Panc1 (cell line): ENCODE results near the gene MAPKBP1. TPM values are rescaled to one million over a fixed set of nuclear protein-coding genes. Genes with fewer than 3 reads are reported as not detected.

Experiments
- ATAC-seq: fragments of 200-7000 bp; cut with Tn5 transposase; 2 replicates; pipeline ENCODE4 v1.9.1; 2020; ENCODE audit warnings: mild to moderate bottlenecking, moderate library complexity
- BruUV-seq: library from RNA; stranded (reverse); fragments of 400-500 nt; replicated peaks from 2 replicates; lab custom pipeline; 2021; lab: Mats Ljungman, UMichigan
- CTCF ChIA-PET: fragments of 300-600 bp; sonication (Branson Sonifier 250); formaldehyde crosslinking; loops from one replicate; lab custom pipeline; 2022; ENCODE audit warnings: antibody characterized with exemption; lab: Charles Lee
- POLR2A ChIA-PET: fragments of 300-600 bp; sonication (Branson Sonifier 250); formaldehyde crosslinking; loops from one replicate; lab custom pipeline; 2022; ENCODE audit warnings: antibody characterized with exemption; lab: Charles Lee
- DNase-seq: peaks from one replicate; pipeline ENCODE4 v3.0.0-alpha.2; 2010; ENCODE audit warnings: low read depth, low spot score
- H3K27ac ChIP-seq: 2 replicates; pipeline ENCODE4 v1.5.1; 2011; ENCODE audit warnings: mild to moderate bottlenecking, low read length, inconsistent platforms
- H3K27me3 ChIP-seq: fragments of 200-500 bp; sonication (Bioruptor generic); 2 replicates; pipeline ENCODE4 v1.6.0; 2014; ENCODE audit warnings: low read length, inconsistent platforms; ENCODE audit not compliant: control insufficient read depth, insufficient read depth
- H3K36me3 ChIP-seq: fragments of 200-500 bp; sonication (Bioruptor generic); 2 replicates; pipeline ENCODE4 v1.5.1; 2014; ENCODE audit warnings: inconsistent platforms, mild to moderate bottlenecking, low read length, moderate library complexity; ENCODE audit not compliant: control insufficient read depth, insufficient read depth
- H3K4me1 ChIP-seq: 2 replicates; pipeline ENCODE4 v1.5.1; 2011; ENCODE audit warnings: inconsistent platforms, mild to moderate bottlenecking, low read length, moderate library complexity; ENCODE audit not compliant: control insufficient read depth, insufficient read depth
- H3K4me3 ChIP-seq, 2 experiments: 2 replicates each; pipeline ENCODE4 v1.5.1; 2011 to 2012; ENCODE audit warnings: low read depth in 2 of 2, low read length in 2 of 2, mild to moderate bottlenecking in 2 of 2, inconsistent platforms in 1 of 2, moderate library complexity in 1 of 2
- H3K9me3 ChIP-seq: fragments of 200-500 bp; sonication (Bioruptor generic); 2 replicates; pipeline ENCODE4 v1.5.1; 2014; ENCODE audit warnings: low read depth, mild to moderate bottlenecking, inconsistent platforms, low read length, moderate library complexity; ENCODE audit not compliant: control insufficient read depth, insufficient read depth
- POLR2AphosphoS5 ChIP-seq: IDR thresholded peaks from 2 replicates; pipeline ENCODE4 v1.6.1; 2012; ENCODE audit warnings: mild to moderate bottlenecking, low read depth, low read length, moderate library complexity
- SIN3A ChIP-seq: IDR thresholded peaks from 2 replicates; pipeline ENCODE4 v1.6.1; 2012; ENCODE audit warnings: low read depth, mild to moderate bottlenecking, low read length, moderate library complexity, borderline replicate concordance; ENCODE audit not compliant: insufficient read depth
- TCF7L2 ChIP-seq: IDR thresholded peaks from 2 replicates; pipeline ENCODE4 v1.6.1; 2011; ENCODE audit warnings: mild to moderate bottlenecking, low read depth, low read length, inconsistent platforms
- in situ Hi-C: cut with HindIII; loops from 2 replicates; pipeline ENCODE4 v1.10.0; 2016; ENCODE audit warnings: low sequenced_read_pairs, low pct_unique_long_range_greater_than_20kb
- intact Hi-C: fragments of 100-400 bp; cut with micrococcal nuclease; formaldehyde crosslinking; loops from one replicate; pipeline ENCODE4 v1.10.0; 2022; ENCODE audit not compliant: unreplicated experiment
- total RNA-seq: library from RNA; stranded (reverse); gene quantifications from one replicate; pipeline ENCODE4 v1.2.1, GENCODE V29; 2021; ENCODE audit not compliant: unreplicated experiment
- TF ChIP-seq, protein P1 (sequence below), 2 experiments: IDR thresholded peaks; 2 replicates each; pipeline ENCODE4 v1.6.1; 2011 to 2012; ENCODE audit warnings: low read depth in 2 of 2, control low read depth in 1 of 2, low read length in 1 of 2, mild to moderate bottlenecking in 1 of 2, moderate library complexity in 1 of 2; ENCODE audit not compliant: insufficient read depth in 1 of 2
- TF ChIP-seq, protein P2 (sequence below): fragments of 450-650 bp; IDR thresholded peaks from 2 replicates; pipeline ENCODE4 v1.5.1; 2017; ENCODE audit warnings: mild to moderate bottlenecking

MAPKBP1 gene
- total RNA-seq, 1 experiment from 2014 or later: 38.4 TPM

DNA sequence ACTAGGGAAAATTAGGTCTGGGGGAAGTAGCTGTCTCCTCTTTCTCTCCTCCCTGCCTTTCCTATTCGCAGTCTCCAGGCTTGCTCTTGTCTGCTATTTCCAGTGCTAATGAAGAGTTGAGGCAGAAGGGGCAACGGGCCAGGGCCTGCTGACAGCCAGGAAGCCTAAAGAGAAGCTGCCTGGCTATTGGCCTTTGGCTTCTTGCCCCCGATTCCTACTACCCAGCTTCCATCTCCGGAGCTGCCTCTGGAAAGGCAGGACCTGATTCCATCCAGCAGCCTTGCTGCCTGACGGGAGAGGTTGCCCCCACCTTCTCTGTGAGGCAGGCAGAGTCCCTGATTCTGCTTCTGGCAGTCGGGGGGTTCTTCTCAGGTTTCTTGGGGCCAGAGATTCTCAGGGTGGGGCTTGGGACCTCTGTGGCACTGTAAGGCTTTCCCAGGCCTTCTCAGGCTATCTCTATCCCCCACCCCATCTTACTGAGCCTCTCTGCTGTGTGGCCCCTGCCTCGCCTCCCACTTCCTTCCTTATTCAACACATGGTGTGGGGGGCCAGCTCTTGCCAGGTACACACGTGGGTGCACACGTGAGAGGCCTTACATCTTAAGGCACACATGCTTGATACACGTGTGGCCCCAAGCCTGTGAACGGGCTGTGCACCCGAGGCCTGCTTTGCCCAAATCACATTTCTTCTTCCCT is 35.4 kb downstream of the MAPKBP1 start:
- Histone ChIP-seq H3K4me1 (no peaks in the 10 kb centered on the region; the same call in 1 of the 2 replicates), H3K36me3 (no peaks in the 10 kb centered on the region), H3K4me3 (no peak overlapping the region), H3K27ac (no peak overlapping the region), H3K9me3 (no peaks in the 10 kb centered on the region), H3K27me3 (no peaks in the 10 kb centered on the region)
- CTCF ChIA-PET: interaction anchor here (0.6 to 1.1 kb wide), 5 partner anchors 18 to 304 kb away, joined by 3 to 7 read pairs (median 3); partner anchors contain the start of gene MAPKBP1
- TF ChIP-seq POLR2AphosphoS5 (no peak), TCF7L2 (no peak), SIN3A (no peak)
- TF ChIP-seq, protein P1, sequence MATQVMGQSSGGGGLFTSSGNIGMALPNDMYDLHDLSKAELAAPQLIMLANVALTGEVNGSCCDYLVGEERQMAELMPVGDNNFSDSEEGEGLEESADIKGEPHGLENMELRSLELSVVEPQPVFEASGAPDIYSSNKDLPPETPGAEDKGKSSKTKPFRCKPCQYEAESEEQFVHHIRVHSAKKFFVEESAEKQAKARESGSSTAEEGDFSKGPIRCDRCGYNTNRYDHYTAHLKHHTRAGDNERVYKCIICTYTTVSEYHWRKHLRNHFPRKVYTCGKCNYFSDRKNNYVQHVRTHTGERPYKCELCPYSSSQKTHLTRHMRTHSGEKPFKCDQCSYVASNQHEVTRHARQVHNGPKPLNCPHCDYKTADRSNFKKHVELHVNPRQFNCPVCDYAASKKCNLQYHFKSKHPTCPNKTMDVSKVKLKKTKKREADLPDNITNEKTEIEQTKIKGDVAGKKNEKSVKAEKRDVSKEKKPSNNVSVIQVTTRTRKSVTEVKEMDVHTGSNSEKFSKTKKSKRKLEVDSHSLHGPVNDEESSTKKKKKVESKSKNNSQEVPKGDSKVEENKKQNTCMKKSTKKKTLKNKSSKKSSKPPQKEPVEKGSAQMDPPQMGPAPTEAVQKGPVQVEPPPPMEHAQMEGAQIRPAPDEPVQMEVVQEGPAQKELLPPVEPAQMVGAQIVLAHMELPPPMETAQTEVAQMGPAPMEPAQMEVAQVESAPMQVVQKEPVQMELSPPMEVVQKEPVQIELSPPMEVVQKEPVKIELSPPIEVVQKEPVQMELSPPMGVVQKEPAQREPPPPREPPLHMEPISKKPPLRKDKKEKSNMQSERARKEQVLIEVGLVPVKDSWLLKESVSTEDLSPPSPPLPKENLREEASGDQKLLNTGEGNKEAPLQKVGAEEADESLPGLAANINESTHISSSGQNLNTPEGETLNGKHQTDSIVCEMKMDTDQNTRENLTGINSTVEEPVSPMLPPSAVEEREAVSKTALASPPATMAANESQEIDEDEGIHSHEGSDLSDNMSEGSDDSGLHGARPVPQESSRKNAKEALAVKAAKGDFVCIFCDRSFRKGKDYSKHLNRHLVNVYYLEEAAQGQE (IDR thresholded peaks at IDR 0.05; ENCODE audit: insufficient read depth in 1 of 2, low read depth in 2 of 2, low read length in 1 of 2): no peak
- TF ChIP-seq, protein P2, sequence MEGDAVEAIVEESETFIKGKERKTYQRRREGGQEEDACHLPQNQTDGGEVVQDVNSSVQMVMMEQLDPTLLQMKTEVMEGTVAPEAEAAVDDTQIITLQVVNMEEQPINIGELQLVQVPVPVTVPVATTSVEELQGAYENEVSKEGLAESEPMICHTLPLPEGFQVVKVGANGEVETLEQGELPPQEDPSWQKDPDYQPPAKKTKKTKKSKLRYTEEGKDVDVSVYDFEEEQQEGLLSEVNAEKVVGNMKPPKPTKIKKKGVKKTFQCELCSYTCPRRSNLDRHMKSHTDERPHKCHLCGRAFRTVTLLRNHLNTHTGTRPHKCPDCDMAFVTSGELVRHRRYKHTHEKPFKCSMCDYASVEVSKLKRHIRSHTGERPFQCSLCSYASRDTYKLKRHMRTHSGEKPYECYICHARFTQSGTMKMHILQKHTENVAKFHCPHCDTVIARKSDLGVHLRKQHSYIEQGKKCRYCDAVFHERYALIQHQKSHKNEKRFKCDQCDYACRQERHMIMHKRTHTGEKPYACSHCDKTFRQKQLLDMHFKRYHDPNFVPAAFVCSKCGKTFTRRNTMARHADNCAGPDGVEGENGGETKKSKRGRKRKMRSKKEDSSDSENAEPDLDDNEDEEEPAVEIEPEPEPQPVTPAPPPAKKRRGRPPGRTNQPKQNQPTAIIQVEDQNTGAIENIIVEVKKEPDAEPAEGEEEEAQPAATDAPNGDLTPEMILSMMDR: no peak
- POLR2A ChIA-PET: no interaction called here
- BruUV-seq: no TSS peak
- DNase-seq (no peak), ATAC-seq (no peak)
- intact Hi-C loops: loop anchor here (10.0 kb wide), 1 partner anchor 205 kb away; no protein-coding TSS in a partner anchor
- in situ Hi-C loops: no loop called here

DNA sequence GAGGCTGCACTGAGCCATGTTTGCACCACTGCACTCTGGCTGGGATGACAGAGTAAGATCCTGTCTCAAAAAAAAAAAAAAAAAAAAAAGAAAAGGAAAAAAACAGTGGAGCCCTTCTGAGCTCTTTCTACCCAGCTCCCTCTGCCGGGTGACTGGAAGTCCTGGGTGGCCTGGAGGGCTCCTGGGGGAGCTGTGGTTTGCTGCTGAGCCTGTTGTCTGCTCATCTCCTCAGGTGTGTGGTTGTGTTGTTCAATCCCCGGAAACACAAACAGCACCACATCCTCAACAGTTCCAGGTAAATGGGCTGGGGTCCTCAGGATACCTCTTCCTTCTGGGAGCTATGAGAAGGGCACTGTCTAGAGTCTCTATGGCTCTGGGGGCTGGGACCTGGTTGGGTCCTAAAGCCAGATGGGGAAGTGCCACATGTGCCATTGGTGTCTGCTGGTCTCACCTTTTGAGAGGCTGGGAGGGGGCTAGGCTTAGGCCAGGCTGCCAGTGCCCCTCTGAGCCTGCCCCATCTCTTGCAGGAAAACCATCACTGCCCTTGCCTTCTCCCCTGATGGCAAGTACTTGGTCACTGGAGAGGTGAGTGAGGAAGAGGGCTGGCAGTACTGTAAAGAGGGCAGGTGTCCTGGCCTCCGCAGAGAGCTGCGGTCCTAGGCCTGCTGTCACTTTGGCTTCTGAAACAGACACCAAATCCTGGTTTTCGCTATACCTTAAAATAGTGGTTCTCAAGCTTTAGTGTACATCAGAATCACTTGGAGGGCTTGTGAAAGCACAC is 36.6 kb downstream of the MAPKBP1 start:
- DNase-seq: no peak
- Histone ChIP-seq H3K9me3 (no peaks in the 10 kb centered on the region), H3K27ac (no peak overlapping the region), H3K36me3 (peaks cover 2% of the 10 kb centered on the region; the same call in 1 of the 2 replicates), H3K27me3 (no peaks in the 10 kb centered on the region), H3K4me3 (no peak overlapping the region), H3K4me1 (no peaks in the 10 kb centered on the region; the same call in 1 of the 2 replicates)
- ChIA-PET CTCF (interaction anchor here (0.6 to 1.9 kb wide), 10 partner anchors 16 to 321 kb away, joined by 3 to 20 read pairs (median 5); partner anchors contain the start of gene MAPKBP1), POLR2A (interaction anchor here (0.6 to 0.8 kb wide), 4 partner anchors 19 to 214 kb away, joined by 4 to 7 read pairs (median 6); no protein-coding TSS in a partner anchor)
- TF ChIP-seq SIN3A (no peak), POLR2AphosphoS5 (no peak), TCF7L2 (no peak)
- TF ChIP-seq, protein P1 (IDR thresholded peaks at IDR 0.05; ENCODE audit: insufficient read depth in 1 of 2, low read depth in 2 of 2, low read length in 1 of 2): no peak
- TF ChIP-seq, protein P2: no peak
- intact Hi-C loops: loop anchor here (1.0 to 10.0 kb wide), 2 partner anchors 39 to 206 kb away; no protein-coding TSS in a partner anchor
- in situ Hi-C loops: no loop called here
- no TSS peak for BruUV-seq
- ATAC-seq: peak; percentile 62
